Esophagus muscularis mucosa (tissue), 4 donors: ENCODE results near the gene HOXD8. TPM values are rescaled to one million over a fixed set of nuclear protein-coding genes. Genes with fewer than 3 reads are reported as not detected.

Experiments used
- DNase-seq: peaks from one replicate; pipeline ENCODE4 v3.0.0-alpha.2; 2017; ENCODE audit errors: extremely low spot score
- H3K27ac ChIP-seq, 4 donors: fragments of 200-600 bp; sonication (generic); replicated peaks in 1 of 4; 1 replicate in 3 of 4; 2 replicates in 1 of 4; pipeline ENCODE4 v1.5.1; 2016 to 2019; ENCODE audit warnings: mild to moderate bottlenecking in 1 of 4
- H3K27me3 ChIP-seq, 4 donors: fragments of 200-600 bp; sonication (generic); one replicate each; pipeline versions ENCODE4 v1.5.1 to v1.6.0; 2016 to 2019
- H3K36me3 ChIP-seq, 4 donors: fragments of 200-600 bp; sonication (generic); one replicate each; pipeline ENCODE4 v1.5.1; 2016 to 2019
- H3K4me1 ChIP-seq, 4 donors: fragments of 200-600 bp; sonication (generic); one replicate each; pipeline ENCODE4 v1.5.1; 2016 to 2019
- H3K4me3 ChIP-seq, 4 donors: fragments of 200-600 bp; sonication (generic); 1 replicate in 2 of 4; 2 replicates in 2 of 4; pipeline ENCODE4 v1.5.1; 2016 to 2019; ENCODE audit warnings: mild to moderate bottlenecking in 4 of 4, moderate library complexity in 1 of 4
- H3K9me3 ChIP-seq, 4 donors: fragments of 200-600 bp; sonication (generic); 1 replicate in 3 of 4; 2 replicates in 1 of 4; pipeline ENCODE4 v1.5.1; 2016 to 2019
- CTCF ChIP-seq, 3 experiments: fragments of 200-600 bp in 2 of 3; fragments of 450-650 bp in 1 of 3; sonication (generic) in 2 of 3; IDR thresholded peaks; one replicate each; pipeline ENCODE4 v1.5.1; 2017 to 2019; ENCODE audit warnings: antibody characterized with exemption in 3 of 3, mild to moderate bottlenecking in 2 of 3, moderate library complexity in 1 of 3
- EP300 ChIP-seq: sonication (generic); formaldehyde crosslinking; IDR thresholded peaks from one replicate; pipeline ENCODE4 v1.6.1; 2017; ENCODE audit warnings: antibody characterized with exemption
- POLR2A ChIP-seq: fragments of 450-650 bp; IDR thresholded peaks from one replicate; pipeline ENCODE4 v1.6.1; 2017; ENCODE audit warnings: antibody characterized with exemption, moderate library complexity, mild to moderate bottlenecking, low read depth
- POLR2AphosphoS5 ChIP-seq, 2 donors: sonication (generic); formaldehyde crosslinking; IDR thresholded peaks; one replicate each; pipeline ENCODE4 v1.6.1; 2017; ENCODE audit warnings: antibody characterized with exemption in 2 of 2
- WGBS: methylation state at CpG from one replicate; pipeline ENCODE4 v1.1.5; 2018; 5-methylcytosine and 5-hydroxymethylcytosine counted together
- intact Hi-C: fragments of 100-400 bp; cut with DNase I; formaldehyde crosslinking; loops from one replicate; pipeline ENCODE4 v1.15.1; 2023
- small RNA-seq, 3 donors: library from RNA; depleted of rRNA; stranded (forward); fragments of <200 nt; gene quantifications; one replicate each; pipeline ENCODE3, GENCODE V24; 2016
- total RNA-seq, 4 donors: library from RNA; depleted of rRNA; stranded (reverse); fragments of >200 nt; gene quantifications; one replicate each; pipeline versions ENCODE4 v1.1.0 to v1.2.1, GENCODE V29; 2016

HOXD8 gene
- total RNA-seq, 4 donors from 2014 or later = 3.7 to 4.8 (median 4.3) TPM

GRCh38 chr2:176177580-176178037 lies 48.1 kb downstream of the HOXD8 start:
- Histone ChIP-seq H3K9me3 (no peaks in the 10 kb centered on the region), H3K27me3 (peaks cover 0 to 96% (median 48%) of the 10 kb centered on the region in 4 donors), H3K4me3 (peak overlapping the region; percentile 36 to 44 (median 40)), H3K4me1 (peaks cover 6 to 24% (median 20%) of the 10 kb centered on the region in 4 donors), H3K36me3 (no peaks in the 10 kb centered on the region), H3K27ac (peak overlapping the region in 2 of 4 donors; percentile 10 to 20)
- no peak for DNase-seq
- TF ChIP-seq EP300 (no peak), CTCF (IDR thresholded peaks at IDR 0.05) (no peak), POLR2A (no peak), POLR2AphosphoS5 (IDR thresholded peaks at IDR 0.05) (no peak)
- intact Hi-C loops = no loop called here
- 15% methylated on average over 7 of the region's 12 CpGs for WGBS

- no peaks in the 10 kb centered on the region for H3K9me3 ChIP-seq
- TF ChIP-seq POLR2AphosphoS5 (IDR thresholded peaks at IDR 0.05) (no peak), EP300 (no peak), CTCF (IDR thresholded peaks at IDR 0.05) (no peak), POLR2A (no peak)
- peak overlapping the region in 3 of 4 donors; percentile 7 to 20 (median 10) for H3K27ac ChIP-seq
- intact Hi-C loops = no loop called here
- no peaks in the 10 kb centered on the region for H3K36me3 ChIP-seq
- H3K4me3 ChIP-seq = peak overlapping the region; percentile 36 to 44 (median 40)
- no peak for DNase-seq
- H3K4me1 ChIP-seq = peaks cover 6 to 24% (median 20%) of the 10 kb centered on the region in 4 donors
- peaks cover 0 to 92% (median 42%) of the 10 kb centered on the region in 4 donors for H3K27me3 ChIP-seq
- 6% methylated on average over 45 of the region's 68 CpGs for WGBS
These were observed 48.7 kb downstream of the HOXD8 start for GRCh38 chr2:176178038-176178756.

GRCh38 chr2:176178757-176179295 lies 49.3 kb downstream of the HOXD8 start:
- H3K27ac ChIP-seq = peak overlapping the region in 1 of 4 donors; percentile 10
- DNase-seq = no peak
- H3K36me3 ChIP-seq = no peaks in the 10 kb centered on the region
- TF ChIP-seq CTCF (IDR thresholded peaks at IDR 0.05) = no peak
- TF ChIP-seq POLR2AphosphoS5 (IDR thresholded peaks at IDR 0.05) = no peak
- TF ChIP-seq POLR2A = no peak
- no peak for TF ChIP-seq EP300
- peaks cover 0 to 92% (median 37%) of the 10 kb centered on the region in 4 donors for H3K27me3 ChIP-seq
- intact Hi-C loops = no loop called here
- H3K4me3 ChIP-seq = peak overlapping the region; percentile 36 to 44 (median 40)
- WGBS = 25% methylated on average over 7 of the region's 7 CpGs
- peaks cover 6 to 24% (median 20%) of the 10 kb centered on the region in 4 donors for H3K4me1 ChIP-seq
- no peaks in the 10 kb centered on the region for H3K9me3 ChIP-seq

GRCh38 chr2:176181551-176181950 lies 52.0 kb downstream of the HOXD8 start:
- TF ChIP-seq CTCF (IDR thresholded peaks at IDR 0.05) (no peak), POLR2A (no peak), EP300 (no peak), POLR2AphosphoS5 (IDR thresholded peaks at IDR 0.05) (no peak)
- 79% methylated on average over 3 of the region's 3 CpGs for WGBS
- Histone ChIP-seq H3K4me3 (no peak overlapping the region), H3K4me1 (peaks cover 6 to 13% (median 11%) of the 10 kb centered on the region in 4 donors), H3K36me3 (no peaks in the 10 kb centered on the region), H3K27ac (no peak overlapping the region), H3K27me3 (peaks cover 0 to 90% (median 18%) of the 10 kb centered on the region in 4 donors), H3K9me3 (no peaks in the 10 kb centered on the region)
- intact Hi-C loops = no loop called here
- DNase-seq = no peak

Small RNA genes lying within 50 kb of the gene (small RNA-seq; reads per million reads assigned to genes)
- gene MIR10B = 75,134 to 108,094 (median 98,772) reads per million in 3 donors

Other genes starting within 250 kb of the HOXD8 start
- 10 to 100 TPM in 2 of 4 donors, 1 to 10 TPM in 2; 9.4 to 15.8 (median 11.4) TPM for gene LNPK, start 127.4 kb upstream of the HOXD8 start, total RNA-seq
- gene EVX2, start 45.7 kb upstream of the HOXD8 start, total RNA-seq = under 1 TPM in 1 of 4 donors, not detected in 3; 0.11 TPM
- gene HOXD13, start 37.0 kb upstream of the HOXD8 start, total RNA-seq = not detected
- gene HOXD12, start 29.9 kb upstream of the HOXD8 start, total RNA-seq = not detected
- not detected for gene HOXD11, start 22.4 kb upstream of the HOXD8 start, total RNA-seq
- under 1 TPM in 2 of 4 donors, not detected in 2; 0.42 to 0.50 TPM for gene HOXD10, start 12.9 kb upstream of the HOXD8 start, total RNA-seq
- 1 to 10 TPM in 1 of 4 donors, under 1 TPM in 3; 0.83 to 2.2 (median 0.99) TPM for gene HOXD9, start 7.0 kb upstream of the HOXD8 start, total RNA-seq
- gene HOXD4, start 21.8 kb downstream of the HOXD8 start, total RNA-seq = 1 to 10 TPM in 2 of 4 donors, under 1 TPM in 2; 0.66 to 2.9 (median 1.9) TPM
- gene HOXD3, start 27.6 kb downstream of the HOXD8 start, total RNA-seq = 1 to 10 TPM in 2 of 4 donors, under 1 TPM in 2; 0.86 to 2.1 (median 1.4) TPM
- under 1 TPM in 2 of 4 donors, not detected in 2; 0.19 to 0.34 TPM for gene HOXD1, start 59.0 kb downstream of the HOXD8 start, total RNA-seq
- gene MTX2, start 139.7 kb downstream of the HOXD8 start, total RNA-seq = 10 to 100 TPM; 26.2 to 31.1 (median 27.6) TPM